ENCODE results near the gene SBF2. TPM values are rescaled to one million over a fixed set of nuclear protein-coding genes. Genes with fewer than 3 reads are reported as not detected.
"Not testable (repeated sequence)": the region's sequence is repeated elsewhere in the genome, so short reads cannot be mapped to it uniquely, and the experiment has no call there.

The SBF2 gene
- polyA plus RNA-seq, 1 donor from 2014 or later, result 2.6 TPM

GRCh38 chr11:10049756-10050155 lies 244.3 kb downstream of the SBF2 start:
- Mint-ChIP-seq H3K36me3 (no peaks in the 10 kb centered on the region), H3K9me3 (peaks cover 0 to 4% (median 4%) of the 10 kb centered on the region in 3 donors), H3K27ac (no peak overlapping the region), H3K27me3 (peaks cover 2% of the 10 kb centered on the region), H3K4me1 (peaks cover 0 to 5% (median 2%) of the 10 kb centered on the region in 3 donors), H3K4me3 (no peak overlapping the region)

DNA sequence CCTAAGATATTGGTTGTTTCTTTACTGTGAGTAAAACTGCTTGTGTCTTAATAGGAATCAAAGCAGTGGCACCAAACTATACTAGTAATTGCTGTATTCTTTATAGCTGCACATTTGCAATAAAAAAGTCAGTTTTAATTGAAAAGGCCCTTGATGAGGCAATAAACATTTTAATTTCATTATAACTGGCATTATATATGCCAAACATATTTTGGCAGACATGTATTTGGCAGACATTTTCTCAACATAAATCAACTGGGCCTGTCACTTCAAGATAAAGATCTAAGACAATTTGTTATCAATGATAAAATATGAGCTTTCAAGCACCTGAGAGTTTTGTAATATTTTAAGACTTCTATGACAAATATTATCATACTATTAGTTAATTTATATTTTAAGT lies 245.7 kb downstream of the SBF2 start:
- Mint-ChIP-seq H3K36me3 (no peaks in the 10 kb centered on the region), H3K27me3 (no peaks in the 10 kb centered on the region), H3K4me3 (no peak overlapping the region), H3K9me3 (peaks cover 4 to 8% (median 6%) of the 10 kb centered on the region in 3 donors), H3K27ac (no peak overlapping the region), H3K4me1 (no peaks in the 10 kb centered on the region)

DNA sequence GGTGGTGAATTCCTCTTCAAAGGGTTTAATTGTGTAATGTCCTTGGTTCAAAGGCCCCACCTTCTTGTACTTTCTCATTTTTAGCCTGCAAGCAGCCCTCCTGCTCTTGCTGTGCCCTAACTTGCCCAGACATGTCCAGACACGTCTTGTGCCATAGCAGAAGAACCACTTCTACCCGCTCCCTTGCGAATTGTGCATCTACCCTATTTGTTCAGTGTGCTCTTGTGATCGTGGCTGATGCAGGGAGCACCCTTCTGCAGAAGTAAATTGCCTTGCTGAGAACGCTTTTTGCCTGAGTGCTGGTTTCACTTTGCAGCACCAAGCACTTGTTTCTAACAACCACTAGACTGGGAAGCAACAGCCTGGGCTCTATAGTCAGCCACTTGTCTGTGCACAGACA lies 249.4 kb downstream of the SBF2 start:
- Mint-ChIP-seq H3K27ac (no peak overlapping the region), H3K9me3 (peaks cover 4 to 10% (median 8%) of the 10 kb centered on the region in 3 donors), H3K4me1 (peaks cover 0 to 1% (median 0%) of the 10 kb centered on the region in 3 donors), H3K27me3 (peaks cover 2% of the 10 kb centered on the region), H3K4me3 (no peak overlapping the region), H3K36me3 (peaks cover 15% of the 10 kb centered on the region)

GRCh38 chr11:10042699-10043098 lies 251.3 kb downstream of the SBF2 start:
- peaks cover 4 to 10% (median 8%) of the 10 kb centered on the region in 3 donors for H3K9me3 Mint-ChIP-seq
- no peak overlapping the region for H3K27ac Mint-ChIP-seq
- peaks cover 2% of the 10 kb centered on the region for H3K27me3 Mint-ChIP-seq
- no peak overlapping the region for H3K4me3 Mint-ChIP-seq
- H3K36me3 Mint-ChIP-seq, result peaks cover 15% of the 10 kb centered on the region
- H3K4me1 Mint-ChIP-seq, result peaks cover 0 to 1% (median 0%) of the 10 kb centered on the region in 3 donors

DNA sequence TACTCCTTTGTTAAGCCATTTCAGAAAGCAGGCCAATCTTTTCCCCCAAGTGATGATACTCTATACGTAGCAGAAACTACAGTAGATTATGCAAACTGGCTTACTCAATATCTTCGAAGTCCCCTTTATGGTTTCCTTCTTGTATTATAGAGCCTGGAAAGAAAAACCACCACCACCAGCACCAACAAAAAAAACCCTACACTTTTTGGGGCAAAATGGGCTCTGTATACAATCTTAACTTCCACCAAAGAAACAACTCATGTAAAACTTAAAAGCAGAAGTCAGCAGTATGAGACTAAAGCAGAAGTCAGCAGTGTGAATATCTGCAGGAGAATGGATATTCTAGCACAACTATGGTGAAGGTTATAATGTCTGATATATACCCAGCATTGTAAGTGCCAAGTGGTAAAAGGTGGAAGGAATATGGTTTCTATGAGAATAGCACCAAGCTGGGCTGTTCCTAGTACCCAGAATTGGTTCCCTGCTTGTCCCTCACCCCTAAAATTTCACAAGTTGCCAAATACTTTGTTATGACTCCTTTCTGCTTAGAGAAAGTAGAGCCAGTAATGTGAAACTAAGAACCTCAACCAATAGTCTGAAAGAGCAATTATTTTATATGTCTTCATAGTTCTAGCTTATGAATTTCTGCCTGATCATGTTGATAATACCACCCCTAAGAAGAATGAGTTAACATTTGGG lies 252.1 kb downstream of the SBF2 start:
- peaks cover 0 to 1% (median 0%) of the 10 kb centered on the region in 3 donors for H3K4me1 Mint-ChIP-seq
- H3K27ac Mint-ChIP-seq, result no peak overlapping the region
- peaks cover 15% of the 10 kb centered on the region for H3K36me3 Mint-ChIP-seq
- peaks cover 0 to 10% (median 5%) of the 10 kb centered on the region in 3 donors for H3K9me3 Mint-ChIP-seq
- H3K4me3 Mint-ChIP-seq, result no peak overlapping the region
- H3K27me3 Mint-ChIP-seq, result peaks cover 2% of the 10 kb centered on the region

DNA sequence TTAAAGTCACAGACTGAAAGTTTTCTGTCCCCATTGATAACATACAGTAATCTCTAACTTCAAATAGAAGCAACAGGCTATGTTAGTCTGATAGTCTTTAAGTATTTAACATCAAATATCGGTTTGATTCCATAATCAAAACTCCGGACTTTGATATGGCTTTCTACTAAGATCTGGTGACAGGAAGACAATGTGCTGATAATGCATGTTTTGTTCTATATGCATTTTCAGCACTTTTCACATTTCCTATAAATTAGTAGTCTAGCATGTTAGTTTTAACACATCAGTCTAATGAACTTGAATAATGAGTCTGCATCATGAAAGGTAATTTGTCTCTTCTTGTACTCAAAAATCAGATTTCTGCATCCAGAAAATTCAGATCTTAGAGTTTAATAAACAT lies 252.7 kb downstream of the SBF2 start:
- no peak overlapping the region for H3K27ac Mint-ChIP-seq
- peaks cover 0 to 1% (median 0%) of the 10 kb centered on the region in 3 donors for H3K4me1 Mint-ChIP-seq
- H3K36me3 Mint-ChIP-seq, result peaks cover 15% of the 10 kb centered on the region
- H3K9me3 Mint-ChIP-seq, result peaks cover 0 to 10% (median 5%) of the 10 kb centered on the region in 3 donors
- no peak overlapping the region for H3K4me3 Mint-ChIP-seq
- peaks cover 2% of the 10 kb centered on the region for H3K27me3 Mint-ChIP-seq

DNA sequence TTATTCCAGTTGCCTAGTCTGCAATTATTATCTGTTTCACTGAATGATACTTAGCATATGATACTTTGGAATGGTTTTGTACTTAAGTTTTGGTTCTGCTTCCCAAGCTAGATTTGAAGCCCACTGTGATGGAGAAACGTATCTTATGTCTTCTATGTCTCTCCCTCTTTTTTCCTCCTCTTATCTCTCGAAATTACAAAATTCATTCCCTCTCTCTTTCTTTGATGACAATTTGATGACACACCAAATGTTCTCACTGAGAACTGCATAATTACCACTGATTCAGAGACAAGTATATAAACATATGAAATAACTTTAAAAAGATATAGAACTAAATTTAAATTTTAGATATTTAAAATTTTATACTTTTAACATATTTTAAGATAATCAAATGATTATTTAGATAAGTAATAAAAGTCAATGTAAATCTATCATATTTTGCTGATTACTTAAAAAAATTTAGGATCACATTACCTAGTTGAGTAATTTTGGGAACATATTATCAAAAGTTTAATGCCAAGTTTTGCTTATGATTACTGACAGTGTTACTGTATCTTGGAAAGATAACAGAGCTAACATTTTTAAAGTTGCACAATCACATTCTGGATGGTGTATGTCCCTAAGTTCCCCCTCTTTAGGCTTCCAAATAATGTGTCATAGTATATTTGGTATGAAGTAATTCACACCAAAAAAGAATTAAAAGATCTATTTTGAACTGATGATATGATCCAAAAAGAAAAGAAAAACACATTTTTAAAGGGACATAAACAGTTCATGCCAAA lies 255.3 kb downstream of the SBF2 start:
- Mint-ChIP-seq H3K4me1 (peaks cover 0 to 1% (median 0%) of the 10 kb centered on the region in 3 donors), H3K4me3 (no peak overlapping the region), H3K9me3 (peaks cover 0 to 9% (median 5%) of the 10 kb centered on the region in 3 donors), H3K27ac (no peak overlapping the region), H3K36me3 (peaks cover 19% of the 10 kb centered on the region), H3K27me3 (peaks cover 2% of the 10 kb centered on the region)

DNA sequence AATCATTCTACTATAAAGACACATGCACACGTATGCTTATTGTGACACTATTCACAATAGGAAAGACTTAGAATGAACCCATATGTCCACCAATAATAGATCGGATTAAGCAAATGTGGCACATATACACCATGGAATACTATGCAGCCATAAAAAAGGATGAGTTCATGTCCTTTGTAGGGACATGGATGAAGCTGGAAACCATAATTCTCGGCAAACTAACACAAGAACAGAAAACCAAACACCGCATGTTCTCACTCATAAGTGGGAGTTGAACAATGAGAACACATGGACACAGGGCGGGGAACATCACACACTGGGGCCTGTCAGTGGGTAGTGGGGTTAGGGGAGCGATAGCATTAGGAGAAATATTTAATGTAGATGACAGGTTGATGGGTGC lies 258.1 kb downstream of the SBF2 start:
- not testable (repeated sequence) for H3K4me3 Mint-ChIP-seq, H3K27me3 Mint-ChIP-seq, H3K9me3 Mint-ChIP-seq, H3K4me1 Mint-ChIP-seq
- peaks cover 11% of the 10 kb centered on the region for H3K36me3 Mint-ChIP-seq
- H3K27ac Mint-ChIP-seq, result peak overlapping the region in 1 of 3 donors; percentile 78

DNA sequence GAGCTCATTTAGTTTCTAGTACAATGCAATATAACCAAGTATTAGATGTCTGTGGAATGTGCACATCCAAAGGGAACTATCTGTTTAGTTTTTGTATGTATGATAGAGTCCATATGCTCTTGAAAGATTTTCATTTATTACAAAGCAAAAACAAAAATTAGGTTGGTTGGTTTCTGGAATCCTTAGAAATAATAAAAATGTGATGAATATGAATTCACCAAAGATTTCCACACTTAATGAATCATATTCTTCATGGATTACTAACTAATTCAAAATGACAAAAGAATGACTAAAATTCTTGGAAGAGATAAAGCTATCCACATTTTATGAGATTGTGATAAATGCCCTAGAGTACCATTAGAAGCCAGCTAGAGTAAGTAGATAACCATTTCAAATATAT lies 261.1 kb downstream of the SBF2 start:
- no peaks in the 10 kb centered on the region for H3K4me1 Mint-ChIP-seq
- peaks cover 6% of the 10 kb centered on the region for H3K27me3 Mint-ChIP-seq
- no peak overlapping the region for H3K27ac Mint-ChIP-seq
- peaks cover 11% of the 10 kb centered on the region for H3K36me3 Mint-ChIP-seq
- H3K4me3 Mint-ChIP-seq, result no peak overlapping the region
- H3K9me3 Mint-ChIP-seq, result peaks cover 0 to 5% (median 4%) of the 10 kb centered on the region in 3 donors

- no peak overlapping the region for H3K4me3 Mint-ChIP-seq
- peaks cover 6% of the 10 kb centered on the region for H3K27me3 Mint-ChIP-seq
- H3K4me1 Mint-ChIP-seq, result no peaks in the 10 kb centered on the region
- H3K36me3 Mint-ChIP-seq, result peaks cover 14% of the 10 kb centered on the region
- no peaks in the 10 kb centered on the region for H3K9me3 Mint-ChIP-seq
- H3K27ac Mint-ChIP-seq, result no peak overlapping the region
Observed at GRCh38 chr11:10030122-10030490, 263.9 kb downstream of the SBF2 start.

DNA sequence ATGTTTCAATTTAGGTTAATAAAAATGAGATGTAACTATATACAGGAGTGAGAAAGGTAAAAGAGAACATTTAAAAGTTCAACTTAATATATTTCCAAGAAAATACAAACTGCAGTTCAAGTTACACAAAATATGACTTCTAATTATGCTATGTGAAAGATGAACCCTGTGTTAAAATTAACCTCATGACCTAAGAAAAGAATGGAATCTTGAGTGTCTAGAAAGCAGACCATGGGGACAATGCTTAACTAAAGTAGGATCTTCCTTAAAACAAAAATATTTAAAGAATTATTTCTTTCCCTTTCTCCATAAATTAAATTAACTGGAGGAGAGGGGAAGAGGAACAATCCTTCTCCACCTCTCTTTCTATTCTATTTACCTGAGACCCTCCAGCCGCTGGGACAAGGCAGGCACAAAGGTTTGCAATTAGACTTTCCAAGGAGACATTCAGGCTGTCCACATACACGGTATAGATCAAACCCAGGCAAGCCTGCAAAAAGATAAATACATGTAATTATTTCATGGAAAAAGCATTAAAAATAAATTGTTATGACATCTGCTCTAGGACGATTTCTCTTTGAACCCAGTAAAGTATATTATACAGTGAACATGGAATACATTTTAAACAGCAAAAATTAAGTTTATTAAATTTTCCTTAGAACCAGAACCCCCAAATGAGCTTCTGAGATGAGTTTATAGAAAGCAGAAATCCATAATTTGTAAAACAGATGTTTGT lies 264.5 kb downstream of the SBF2 start:
- H3K9me3 Mint-ChIP-seq, result no peaks in the 10 kb centered on the region
- no peak overlapping the region for H3K27ac Mint-ChIP-seq
- H3K4me1 Mint-ChIP-seq, result no peaks in the 10 kb centered on the region
- H3K27me3 Mint-ChIP-seq, result peaks cover 6% of the 10 kb centered on the region
- H3K4me3 Mint-ChIP-seq, result no peak overlapping the region
- peaks cover 14% of the 10 kb centered on the region for H3K36me3 Mint-ChIP-seq

GRCh38 chr11:10026514-10026913 lies 267.5 kb downstream of the SBF2 start:
- Mint-ChIP-seq H3K4me3 (no peak overlapping the region), H3K4me1 (no peaks in the 10 kb centered on the region), H3K27me3 (peaks cover 4% of the 10 kb centered on the region), H3K27ac (no peak overlapping the region), H3K36me3 (peaks cover 14% of the 10 kb centered on the region), H3K9me3 (no peaks in the 10 kb centered on the region)

DNA sequence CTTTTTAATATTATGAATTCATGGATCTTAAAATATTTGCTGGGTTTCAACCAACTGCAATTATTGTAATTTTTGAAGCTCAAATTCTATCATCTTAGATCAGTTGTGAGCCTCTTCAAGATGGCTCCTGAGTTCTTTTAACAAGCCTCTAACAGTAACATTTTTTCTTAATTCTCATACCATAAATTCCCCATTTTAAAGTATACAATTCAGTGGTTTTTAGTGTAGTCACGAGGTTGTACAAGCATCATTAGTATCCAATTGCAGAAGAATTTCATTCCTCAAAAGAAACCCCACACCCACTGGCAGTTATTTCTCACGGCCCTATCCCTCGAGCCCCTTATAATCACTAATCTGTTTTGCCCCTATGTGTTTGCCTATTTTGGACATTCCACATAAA lies 270.8 kb downstream of the SBF2 start:
- Mint-ChIP-seq H3K36me3 (peaks cover 7% of the 10 kb centered on the region), H3K27me3 (no peaks in the 10 kb centered on the region), H3K4me3 (no peak overlapping the region), H3K4me1 (no peaks in the 10 kb centered on the region), H3K9me3 (no peaks in the 10 kb centered on the region), H3K27ac (no peak overlapping the region)

DNA sequence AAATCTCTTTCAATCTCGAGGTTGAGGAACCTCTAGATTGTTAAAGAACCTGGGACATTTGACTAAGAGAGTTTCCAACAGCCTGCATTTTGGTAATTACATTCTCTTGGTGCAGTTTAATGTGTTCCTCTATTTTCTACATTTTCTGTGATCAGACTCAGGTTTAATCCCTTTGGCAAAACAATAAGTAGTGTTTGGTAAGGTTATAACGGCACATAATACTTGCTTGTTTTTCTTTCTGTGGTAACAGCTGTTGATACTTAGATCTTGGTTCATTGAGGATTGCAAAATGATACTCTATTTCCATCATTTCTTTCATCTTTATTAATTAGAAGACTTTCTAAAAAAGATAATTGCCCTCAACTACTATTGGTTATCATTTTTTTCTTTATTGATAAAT lies 271.3 kb downstream of the SBF2 start:
- H3K36me3 Mint-ChIP-seq, result peaks cover 7% of the 10 kb centered on the region
- no peak overlapping the region for H3K27ac Mint-ChIP-seq
- no peaks in the 10 kb centered on the region for H3K4me1 Mint-ChIP-seq
- H3K27me3 Mint-ChIP-seq, result no peaks in the 10 kb centered on the region
- no peak overlapping the region for H3K4me3 Mint-ChIP-seq
- H3K9me3 Mint-ChIP-seq, result no peaks in the 10 kb centered on the region

DNA sequence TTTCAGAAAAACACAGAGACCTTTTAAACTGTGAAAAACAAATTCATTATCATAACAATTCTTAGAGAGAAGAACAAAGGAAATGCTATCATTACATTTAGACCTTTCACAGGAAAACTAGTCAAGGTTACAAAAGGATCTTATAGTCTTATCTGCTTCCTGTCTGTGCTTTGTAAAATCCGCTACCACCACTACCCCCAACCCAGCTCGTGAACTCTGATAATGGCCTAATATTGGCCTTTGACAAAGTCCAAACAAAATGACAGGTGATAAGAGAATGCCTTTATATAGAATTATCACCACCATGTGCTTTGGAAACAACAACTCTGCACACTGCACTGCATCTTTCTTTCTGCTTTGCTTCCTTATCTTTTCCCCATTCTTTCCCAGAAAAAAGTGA lies 272.5 kb downstream of the SBF2 start:
- no peaks in the 10 kb centered on the region for H3K27me3 Mint-ChIP-seq
- no peaks in the 10 kb centered on the region for H3K9me3 Mint-ChIP-seq
- no peak overlapping the region for H3K4me3 Mint-ChIP-seq
- peak overlapping the region in 1 of 3 donors; percentile 40 for H3K27ac Mint-ChIP-seq
- peaks cover 6% of the 10 kb centered on the region for H3K36me3 Mint-ChIP-seq
- no peaks in the 10 kb centered on the region for H3K4me1 Mint-ChIP-seq

Measured in IgD-negative memory B cell (primary cell).